ENCODE measurements around the gene CEP89.

- TF ChIP-seq CTCF (IDR thresholded peaks at IDR 0.05) (no peak), POLR2A (IDR thresholded peaks at IDR 0.05) (no peak), POLR2AphosphoS5 (IDR thresholded peaks at IDR 0.05) (no peak), EP300 (IDR thresholded peaks at IDR 0.05) (no peak)
Observed at GRCh38 chr19:32919365-32919764, 52.4 kb downstream of the CEP89 start.
